HepG2 (cell line): ENCODE data around the gene DHCR7.

Source experiments
- BRF2 ChIP-seq: sonication (generic); formaldehyde crosslinking; IDR thresholded peaks from 2 replicates; pipeline ENCODE4 v1.8.1; 2022; ENCODE audit warnings: mild to moderate bottlenecking, missing genetic modification reagents
- CTCF ChIP-seq: sonication (generic); formaldehyde crosslinking; IDR thresholded peaks from 2 replicates; pipeline ENCODE4 v1.5.0; 2020; ENCODE audit warnings: mild to moderate bottlenecking, missing genetic modification reagents, moderate library complexity
- KLF16 ChIP-seq, 2 experiments: sonication (generic) in 1 of 2; formaldehyde crosslinking in 1 of 2; IDR thresholded peaks; 2 replicates each; pipeline versions ENCODE4 v1.6.1 to v1.8.0; 2016 to 2023; ENCODE audit warnings: missing genetic modification reagents in 2 of 2, missing compliant biosample characterization in 1 of 2
- MAFK ChIP-seq, 2 experiments: IDR thresholded peaks in 1 of 2; conservative IDR thresholded peaks in 1 of 2; 2 replicates each; pipeline ENCODE4 v1.6.1; 2011; ENCODE audit warnings: improper control_type of control experiment in 2 of 2, low read length in 2 of 2
- TBX2 ChIP-seq: sonication (generic); formaldehyde crosslinking; IDR thresholded peaks from 2 replicates; pipeline ENCODE4 v1.5.0; 2020; ENCODE audit warnings: missing genetic modification reagents, mild to moderate bottlenecking, borderline replicate concordance
- ZBTB33 ChIP-seq: sonication (generic); formaldehyde crosslinking; IDR thresholded peaks from 2 replicates; pipeline ENCODE4 v1.4.0; 2020; ENCODE audit warnings: missing genetic modification reagents
- ZKSCAN1 ChIP-seq: fragments of 150-350 bp; IDR thresholded peaks from 2 replicates; pipeline ENCODE4 v1.6.1; 2014; ENCODE audit warnings: low read length

GRCh38 chr11:71485063-71485399 lies 36.8 kb upstream of the DHCR7 start:
- no peak for TF ChIP-seq TBX2
- TF ChIP-seq MAFK (conservative IDR thresholded peaks at IDR 0.05 in 1 of 2, IDR thresholded peaks at IDR 0.05 in 1 of 2; ENCODE audit: low read length in 2 of 2): no peak
- no peak for TF ChIP-seq ZKSCAN1
- TF ChIP-seq ZBTB33 (CRISPR knock-in tag): no peak
- TF ChIP-seq KLF16 (CRISPR knock-in tag; IDR thresholded peaks at IDR 0.05): no peak
- no peak for TF ChIP-seq CTCF
- TF ChIP-seq BRF2 (CRISPR knock-in tag): no peak
